Measurements from ENCODE around the gene RAB10.
"Not testable (repeated sequence)": the region's sequence is repeated elsewhere in the genome, so short reads cannot be mapped to it uniquely, and the experiment has no call there.

RAB10 gene

DNA sequence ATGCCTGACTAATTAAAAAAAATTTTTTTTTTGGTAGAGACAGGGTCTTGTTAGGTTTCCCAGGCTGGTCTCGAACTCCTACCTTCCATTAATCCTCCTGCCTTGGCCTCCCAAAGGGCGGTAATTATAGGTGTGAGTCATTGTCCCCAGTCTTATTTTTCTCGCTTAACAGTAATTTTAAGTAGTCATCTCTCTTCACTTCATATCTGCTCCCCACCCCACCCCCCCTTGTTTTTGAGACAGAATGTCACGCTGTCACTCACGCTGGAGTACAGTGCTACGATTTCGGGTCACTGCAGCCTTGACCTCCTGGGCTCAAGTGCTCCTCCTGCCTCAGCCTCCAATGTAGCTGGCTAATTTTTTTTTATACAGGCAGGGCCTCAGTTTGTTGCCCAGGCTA lies 27.7 kb downstream of the RAB10 start:
- no peak for DNase-seq

DNA sequence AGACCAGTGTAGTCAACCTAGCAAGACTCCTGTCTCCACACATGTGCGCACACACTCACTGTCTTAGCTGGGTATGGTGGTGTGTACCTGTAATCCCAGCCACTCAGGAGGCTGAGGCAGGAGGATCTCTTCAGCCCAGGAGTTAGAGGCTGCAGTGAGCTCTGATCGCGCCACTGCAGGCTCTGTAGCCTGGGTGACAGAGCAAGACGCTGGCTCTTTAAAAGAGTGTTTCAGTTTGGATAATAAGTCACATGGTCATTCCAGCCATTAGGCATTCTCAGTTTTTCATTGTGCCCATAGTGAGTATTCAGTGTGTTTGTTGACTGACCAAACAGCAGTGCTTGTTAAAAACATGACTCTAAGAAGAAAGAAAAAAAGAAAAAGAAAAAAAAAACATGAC lies 31.0 kb downstream of the RAB10 start:
- no peak for DNase-seq

DNA sequence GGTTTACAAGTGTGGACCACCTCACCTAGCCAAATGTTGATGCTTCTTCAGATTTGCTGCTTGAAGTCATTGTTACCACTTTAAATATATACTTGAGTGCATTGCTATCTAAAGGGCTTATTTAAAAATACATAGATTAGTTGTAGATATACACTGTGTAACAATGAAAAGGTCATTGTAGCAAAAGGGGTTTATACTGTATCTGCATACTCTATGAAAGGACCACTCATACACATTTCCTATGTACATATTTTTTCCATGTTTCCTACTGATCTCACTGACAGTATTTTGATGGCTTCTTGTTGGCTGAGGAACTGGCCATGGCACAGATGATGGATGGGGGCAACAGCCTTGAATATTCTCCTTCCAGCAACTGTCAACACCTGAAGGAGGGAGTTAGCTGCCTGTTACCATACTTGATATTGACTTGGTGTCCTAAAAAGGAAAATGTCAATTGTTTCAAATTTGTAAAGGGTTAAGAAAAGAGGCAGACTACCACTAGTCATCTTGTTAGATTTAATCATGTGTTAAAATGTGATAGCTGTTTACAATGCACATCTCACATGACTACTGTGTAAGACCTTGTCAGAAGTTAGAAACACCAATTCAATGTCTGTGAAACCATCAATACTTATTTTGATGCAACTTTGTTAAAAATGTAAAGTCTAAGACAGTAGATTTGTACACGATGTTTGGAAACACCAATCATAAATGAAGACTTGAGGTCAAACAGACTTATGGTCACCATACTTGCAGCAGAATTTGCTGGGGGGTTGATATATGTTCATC lies 33.5 kb downstream of the RAB10 start:
- no peak for DNase-seq

DNA sequence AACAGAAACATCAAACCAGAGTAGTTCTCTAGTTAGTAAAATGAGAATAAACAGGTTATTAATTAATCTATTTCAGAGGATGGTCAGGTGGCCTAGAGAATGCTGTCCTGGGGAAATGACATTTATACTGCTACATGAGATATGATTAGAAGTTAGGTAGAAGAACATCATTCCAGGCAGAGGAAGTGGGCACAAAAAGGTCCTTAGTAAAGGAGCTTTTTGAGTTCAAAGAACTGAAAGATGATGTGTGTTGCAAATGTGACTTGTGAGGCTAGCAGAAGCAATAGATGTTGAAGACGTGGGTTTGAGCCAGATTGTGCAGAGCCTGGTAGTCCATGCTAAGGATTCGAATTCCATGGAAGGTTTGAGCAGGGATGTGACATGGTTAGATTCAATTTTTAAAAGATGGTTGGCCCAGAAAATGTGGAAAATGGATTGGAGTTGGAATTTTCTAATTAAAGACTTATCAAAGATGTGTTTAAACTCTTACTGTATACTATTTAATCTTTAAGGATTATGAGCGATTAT lies 34.2 kb downstream of the RAB10 start:
- no peak for DNase-seq

DNA sequence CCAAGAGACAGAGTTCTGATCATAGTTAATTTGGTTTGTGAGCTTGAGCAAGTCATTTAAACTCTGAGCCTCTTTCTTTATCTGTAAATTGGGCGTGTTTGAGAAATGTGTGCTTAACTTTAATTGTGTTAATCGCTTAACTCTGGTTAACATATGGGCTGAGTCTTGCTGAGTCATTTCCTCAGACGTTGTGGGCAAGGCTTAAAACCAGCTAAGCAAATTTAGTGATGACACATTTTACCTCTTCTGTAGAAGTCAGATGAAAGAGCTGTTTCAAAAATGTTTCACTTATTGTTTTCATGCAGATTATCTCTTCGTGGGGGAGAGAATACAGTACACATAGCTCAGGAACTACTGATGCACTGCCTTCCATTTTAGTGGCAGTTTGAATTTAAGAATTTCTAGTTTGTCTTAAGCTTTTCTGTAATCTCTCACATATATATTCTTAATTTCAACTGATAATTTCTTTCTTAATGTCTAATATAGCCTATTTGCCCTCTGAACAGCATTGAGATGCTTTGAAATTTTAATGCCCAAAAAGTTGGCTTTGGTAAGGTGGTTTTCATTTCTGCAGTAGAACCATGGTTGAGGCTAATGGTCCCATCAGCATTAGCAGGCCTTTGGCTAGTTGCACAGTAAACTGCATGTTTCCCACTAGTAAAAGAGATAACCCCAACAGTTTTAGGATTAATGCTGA lies 34.9 kb downstream of the RAB10 start:
- no peak for DNase-seq

DNA sequence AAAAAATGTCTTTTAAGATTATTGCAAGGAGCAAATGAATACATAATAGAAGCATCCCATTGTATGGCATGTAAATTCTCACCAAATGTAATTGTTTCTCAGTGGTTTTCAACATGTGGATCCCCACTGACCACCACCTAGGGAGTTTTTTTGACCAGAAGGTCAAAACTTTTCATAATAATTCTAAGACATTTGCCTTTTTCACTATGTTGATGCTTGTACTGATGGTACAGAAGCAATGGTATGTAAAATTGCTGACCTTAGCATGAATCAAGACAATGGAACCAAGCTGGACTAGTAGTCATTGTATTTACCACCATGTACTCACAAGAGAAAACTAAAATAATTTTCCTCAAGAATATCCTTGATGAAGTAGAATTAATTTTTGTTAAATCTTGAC lies 36.8 kb downstream of the RAB10 start:
- DNase-seq, result no peak

DNA sequence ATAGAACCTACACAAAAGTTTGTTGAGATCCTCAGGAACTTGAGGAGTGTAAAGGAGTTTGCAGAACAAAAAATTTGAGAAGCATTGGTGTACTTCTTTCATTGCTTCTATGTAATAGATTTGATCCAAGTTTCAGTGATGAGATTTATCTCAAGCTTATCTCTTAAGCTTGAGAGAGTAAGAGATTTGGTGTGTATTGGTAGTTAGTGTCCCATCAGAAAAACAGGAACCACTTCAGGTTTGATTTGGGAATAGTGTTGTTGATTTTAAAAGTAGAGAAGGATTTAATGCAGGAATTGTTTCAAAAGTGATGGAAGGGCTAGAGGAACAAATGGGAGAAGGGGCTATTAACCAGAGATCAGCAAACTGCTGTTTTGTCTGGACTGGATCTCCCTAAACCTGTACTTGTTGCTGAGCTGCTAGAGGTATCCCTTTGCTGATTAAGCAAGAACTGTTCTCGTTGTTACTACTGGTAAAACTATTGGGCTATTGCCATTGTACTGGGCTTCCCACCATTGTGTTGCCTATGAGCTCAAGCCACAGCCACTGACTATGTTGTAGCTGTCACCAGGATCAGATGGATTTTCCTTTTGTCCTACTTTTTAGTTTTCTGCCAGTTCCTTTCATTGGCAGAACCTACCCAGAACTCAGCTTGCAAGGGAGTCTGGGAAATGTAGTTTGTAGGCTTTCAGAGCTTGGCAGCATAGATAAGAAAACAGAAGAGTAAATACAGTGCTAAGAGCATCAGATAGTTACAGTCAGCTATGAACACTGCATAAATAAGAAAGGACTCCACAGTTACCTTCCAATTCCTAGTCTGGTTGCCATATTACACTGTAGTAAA lies 39.3 kb downstream of the RAB10 start:
- DNase-seq, result no peak

DNA sequence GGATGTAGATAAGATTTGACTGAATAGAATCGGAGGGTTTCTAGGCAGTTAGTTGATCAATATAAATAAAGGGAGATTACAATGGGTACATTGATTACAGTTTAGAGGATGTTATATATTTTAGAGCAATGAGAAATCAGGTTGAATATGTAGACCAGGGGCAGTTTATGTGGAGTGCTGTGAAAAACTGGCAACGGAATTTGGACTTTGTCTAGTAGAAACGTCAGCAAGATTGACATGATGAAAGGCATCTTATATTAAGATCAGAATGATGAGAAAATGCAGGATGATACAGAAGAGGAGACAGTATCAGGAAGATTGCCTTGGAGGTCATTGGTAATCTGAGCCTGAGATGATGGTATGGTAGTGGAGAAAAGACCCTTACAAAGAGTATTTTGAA lies 39.9 kb downstream of the RAB10 start:
- DNase-seq, result no peak

DNA sequence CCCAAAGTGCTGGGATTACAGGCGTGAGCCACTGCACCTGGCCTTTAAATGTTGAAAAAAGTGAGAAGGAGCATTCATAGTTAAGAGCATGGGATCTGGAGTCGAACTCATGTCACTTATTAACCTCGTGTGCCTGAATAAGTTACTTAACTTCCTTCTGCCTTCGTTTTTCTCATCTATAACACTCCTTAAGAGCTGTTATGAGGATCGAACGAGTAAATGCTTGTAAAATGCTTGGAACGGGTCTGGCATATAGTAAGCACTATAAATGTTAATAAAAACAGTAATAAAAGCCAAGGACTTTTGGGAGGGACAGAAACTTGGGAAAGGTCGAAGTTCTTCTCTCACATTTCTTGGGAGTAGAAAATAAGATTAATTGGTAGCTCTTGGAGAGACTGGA lies 40.8 kb downstream of the RAB10 start:
- DNase-seq, result no peak

DNA sequence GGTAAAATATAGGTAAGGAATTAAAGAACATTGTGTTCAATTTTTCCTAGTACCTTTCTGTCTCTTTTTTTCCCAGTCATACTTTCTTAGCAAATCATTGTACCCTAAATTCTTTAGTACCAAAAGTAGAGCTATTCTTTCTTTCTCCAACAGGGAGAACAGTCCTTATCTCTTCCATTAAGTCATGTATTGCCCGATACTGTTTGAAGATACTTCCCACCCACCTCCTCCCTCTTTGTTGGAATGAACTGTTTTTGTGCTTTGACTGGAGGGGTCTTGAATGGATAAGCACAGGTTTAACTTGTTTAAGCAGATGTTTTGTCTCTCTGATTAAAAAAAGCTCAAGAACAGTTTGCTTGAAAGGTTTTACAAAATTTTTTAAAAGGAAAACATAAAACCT lies 41.3 kb downstream of the RAB10 start:
- no peak for DNase-seq

DNA sequence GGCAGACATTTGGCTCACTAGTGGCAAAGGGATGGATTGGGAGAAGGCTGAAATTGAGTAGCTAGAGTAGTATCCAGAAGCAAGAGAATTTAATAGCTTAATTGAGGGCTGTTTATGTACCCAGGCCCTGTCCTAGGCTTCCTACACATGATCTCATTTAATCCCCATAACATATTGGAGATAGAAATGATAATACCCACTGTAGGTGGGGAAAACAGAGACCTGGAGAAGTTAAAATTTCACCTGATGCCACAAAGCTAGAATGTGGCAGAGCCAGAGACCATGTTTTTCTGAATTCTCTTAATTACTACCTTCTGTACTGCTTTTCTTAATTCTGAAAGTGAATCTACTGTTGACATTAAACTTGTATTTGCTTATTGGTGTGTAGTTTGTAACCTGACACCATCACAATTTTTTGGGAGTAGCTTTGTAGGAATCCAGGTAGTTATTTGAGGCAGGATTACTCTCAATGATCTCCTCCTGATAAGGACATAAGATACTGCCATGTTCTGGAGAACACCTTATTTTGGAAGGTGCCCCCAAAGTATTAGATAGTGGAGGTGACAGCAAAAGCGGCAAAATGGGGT lies 42.2 kb downstream of the RAB10 start:
- DNase-seq, result no peak

DNA sequence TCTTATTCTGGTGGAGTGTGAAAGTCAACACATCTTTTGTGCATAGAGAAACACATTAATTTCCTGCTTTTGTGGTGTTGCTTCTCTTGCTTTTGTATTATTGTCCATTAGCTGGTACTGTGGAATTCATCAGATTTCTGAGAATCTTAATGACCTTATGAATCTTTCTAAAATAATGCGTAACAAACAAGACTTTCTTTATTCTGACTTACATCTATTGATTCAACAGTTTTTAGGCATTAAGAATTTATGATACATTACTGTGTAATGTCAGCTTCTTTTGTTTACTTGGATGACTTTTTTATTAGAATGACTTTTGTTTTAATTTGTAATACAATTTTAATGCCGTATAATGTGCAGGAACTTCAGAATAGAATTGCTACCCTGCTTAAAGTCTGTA lies 43.4 kb downstream of the RAB10 start:
- no peak for DNase-seq

DNA sequence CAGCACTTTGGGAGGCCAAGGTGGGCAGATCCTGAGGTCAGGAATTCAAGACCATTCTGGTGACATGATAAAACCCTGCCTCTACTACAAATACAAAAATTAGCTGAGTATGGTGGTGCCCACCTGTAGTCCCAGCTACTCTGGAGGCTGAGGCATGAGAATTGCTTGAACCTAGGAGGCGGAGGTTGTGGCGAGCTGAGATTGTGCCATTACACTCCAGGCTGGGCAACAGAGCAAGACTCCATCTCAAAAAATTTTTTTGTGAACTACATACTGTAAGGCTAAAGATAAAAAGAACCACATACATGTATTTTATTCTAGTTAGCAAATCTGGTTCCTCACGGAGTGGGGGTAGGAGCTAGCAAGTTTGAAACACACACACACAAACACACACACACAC lies 45.1 kb downstream of the RAB10 start:
- DNase-seq, result no peak

DNA sequence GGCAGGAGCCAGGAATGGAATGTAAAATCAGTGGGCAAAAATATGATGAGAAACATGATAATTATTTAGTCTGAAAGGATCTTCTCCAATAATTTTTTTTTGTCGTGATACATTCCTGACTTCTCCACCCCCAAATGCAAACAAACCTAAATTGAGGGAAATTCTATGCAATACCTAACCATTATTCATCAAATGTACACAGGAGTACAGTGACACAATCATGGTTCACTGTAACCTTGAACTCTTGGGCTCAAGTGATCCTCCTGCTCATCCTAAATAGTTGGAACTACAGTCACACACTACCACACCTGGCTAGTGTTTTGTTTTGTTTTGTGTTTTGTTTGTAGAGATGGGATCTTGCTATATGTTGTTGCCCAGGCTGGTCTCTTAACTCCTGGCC lies 46.5 kb downstream of the RAB10 start:
- DNase-seq, result no peak

DNA sequence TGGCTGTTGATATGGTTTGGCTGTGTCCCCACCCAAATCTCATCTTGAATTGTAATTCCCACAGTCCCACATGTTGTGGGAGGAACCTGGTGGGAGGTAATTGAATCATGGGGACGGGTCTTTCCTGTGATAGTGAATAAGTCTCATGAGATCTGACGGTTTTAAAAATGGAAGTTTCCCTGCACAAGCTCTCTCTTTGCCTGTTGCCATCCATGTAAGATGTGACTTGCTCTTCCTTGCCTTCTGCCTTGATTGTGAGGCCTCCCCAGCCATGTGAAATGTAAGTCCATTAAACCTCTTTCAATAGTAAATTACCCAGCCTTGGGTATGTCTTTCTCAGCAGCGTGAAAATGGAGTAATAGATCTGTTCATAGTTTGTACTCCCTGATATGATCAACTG lies 47.0 kb downstream of the RAB10 start:
- not testable (repeated sequence) for DNase-seq

DNA sequence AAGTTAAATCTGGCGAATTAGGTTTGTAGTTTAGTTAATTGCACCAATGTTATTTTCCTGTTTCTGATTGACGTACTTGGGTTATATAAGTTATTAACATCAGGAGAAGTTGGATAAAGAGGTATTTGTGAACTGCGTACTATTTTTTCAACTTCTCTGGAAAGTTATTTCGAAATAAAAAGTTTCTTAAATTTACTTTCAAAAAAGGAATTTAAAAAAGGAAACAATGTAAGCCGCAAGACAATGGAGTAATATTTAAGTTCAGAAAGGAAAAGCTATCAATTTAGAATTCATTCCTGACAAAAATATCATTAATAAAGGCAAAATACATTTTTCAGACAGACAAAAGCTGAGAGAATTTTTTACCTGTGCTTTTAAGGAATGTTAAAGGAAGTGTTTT lies 47.7 kb downstream of the RAB10 start:
- no peak for DNase-seq

DNA sequence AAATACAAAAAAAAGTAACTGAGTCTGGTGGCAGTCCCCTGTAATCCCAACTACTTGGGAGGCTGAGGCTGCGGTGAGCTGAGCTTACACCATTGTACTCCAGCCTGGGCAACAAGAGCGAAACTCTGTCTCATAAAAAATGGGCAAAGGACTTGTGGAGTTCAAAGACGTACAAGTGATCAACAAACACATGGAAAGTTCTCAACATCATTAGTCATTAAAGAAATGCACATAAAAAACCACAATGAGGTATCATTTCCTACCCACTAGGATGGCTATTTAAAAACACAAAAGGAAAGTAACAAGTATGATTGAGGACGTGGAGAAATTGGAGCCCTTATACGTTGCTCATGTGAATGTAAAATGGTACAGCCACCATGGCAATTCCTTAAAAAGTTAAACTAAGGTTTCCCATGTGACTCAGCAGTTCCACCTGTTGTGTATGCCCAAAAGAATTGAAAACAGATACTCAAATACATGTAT lies 52.3 kb downstream of the RAB10 start:
- DNase-seq, result no peak

DNA sequence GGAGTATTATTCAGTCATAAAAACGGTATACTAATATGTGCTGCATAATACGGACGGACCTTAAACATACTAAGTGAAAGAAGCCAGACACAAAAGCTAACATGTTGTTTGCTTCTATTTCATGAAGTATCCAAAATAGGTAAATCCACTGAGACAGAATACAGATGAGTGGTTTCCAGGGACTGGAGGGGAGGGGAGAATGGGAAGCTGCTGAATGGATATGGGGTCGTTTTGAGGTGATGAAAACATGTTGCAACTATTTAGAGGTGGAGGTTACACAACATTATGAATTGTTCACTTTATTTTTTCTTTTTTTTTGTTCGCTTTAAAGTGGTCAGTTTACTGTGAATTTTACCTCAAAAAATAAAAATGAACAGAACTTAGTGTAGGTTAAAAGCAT lies 52.9 kb downstream of the RAB10 start:
- no peak for DNase-seq

DNA sequence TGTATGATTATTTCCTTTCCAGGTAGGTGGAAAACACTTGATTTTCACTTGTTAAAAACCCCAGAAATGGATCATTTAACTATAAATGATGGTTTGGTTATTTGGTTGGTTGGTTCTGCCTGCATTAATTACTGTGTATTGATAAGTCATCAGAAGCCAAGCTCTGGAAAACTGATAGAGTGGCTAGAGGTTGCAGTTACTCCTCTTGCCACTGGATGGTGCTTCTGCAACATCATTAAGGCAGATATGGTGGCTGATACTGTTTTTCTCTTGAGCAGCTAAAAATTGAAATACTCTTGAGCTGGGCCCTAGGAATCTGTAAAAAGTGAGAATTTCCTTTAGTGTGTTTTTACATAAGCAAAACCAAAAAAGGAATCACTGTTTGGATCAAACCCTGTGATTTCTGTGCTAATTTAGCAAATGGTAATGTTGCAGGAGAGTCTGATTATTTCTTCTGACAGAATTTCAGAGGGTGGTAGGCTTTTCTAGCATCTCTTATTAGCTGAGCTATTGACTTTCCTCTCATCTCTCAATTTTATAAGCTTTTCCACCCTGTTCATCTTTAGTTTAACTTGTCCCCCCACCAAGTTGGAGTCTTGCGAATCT lies 54.3 kb downstream of the RAB10 start:
- DNase-seq, result no peak

DNA sequence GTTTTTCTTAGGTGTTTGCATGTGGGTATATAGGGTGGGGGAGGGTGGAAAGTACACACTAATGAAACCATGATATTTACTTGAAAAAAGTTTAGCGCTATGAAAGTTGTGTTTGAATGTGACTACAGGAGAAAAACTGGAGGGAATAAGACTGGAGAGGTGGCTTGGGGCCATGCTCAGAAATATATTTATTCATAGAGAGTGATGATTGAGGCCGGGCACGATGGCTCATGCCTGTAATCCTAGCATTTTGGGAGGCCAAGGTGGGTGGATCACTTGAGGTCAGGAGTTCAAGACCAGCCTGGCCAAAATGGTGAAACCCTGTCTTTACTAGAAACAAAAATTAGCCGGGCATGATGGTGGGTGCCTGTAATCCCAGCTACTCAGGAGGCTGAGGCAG lies 55.0 kb downstream of the RAB10 start:
- not testable (repeated sequence) for DNase-seq

DNA sequence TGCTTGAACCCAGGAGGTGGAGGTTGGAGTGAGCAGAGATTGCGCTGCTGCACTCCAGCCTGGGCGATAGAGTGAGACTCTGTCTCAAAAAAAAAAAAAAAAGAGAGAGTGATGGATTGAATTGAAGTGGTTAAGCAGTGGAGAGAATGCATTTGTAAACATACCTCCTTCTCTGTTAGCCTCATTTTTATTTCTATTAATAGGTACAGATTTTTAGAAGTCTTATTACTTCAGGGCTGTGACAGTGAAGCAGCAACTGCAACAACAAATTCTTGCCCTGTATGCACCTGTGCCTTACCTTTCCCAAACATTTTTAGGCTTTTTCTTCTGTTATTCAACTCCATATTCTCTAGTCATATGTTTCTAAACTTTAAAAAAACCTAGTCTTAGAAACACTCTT lies 55.5 kb downstream of the RAB10 start:
- no peak for DNase-seq

DNA sequence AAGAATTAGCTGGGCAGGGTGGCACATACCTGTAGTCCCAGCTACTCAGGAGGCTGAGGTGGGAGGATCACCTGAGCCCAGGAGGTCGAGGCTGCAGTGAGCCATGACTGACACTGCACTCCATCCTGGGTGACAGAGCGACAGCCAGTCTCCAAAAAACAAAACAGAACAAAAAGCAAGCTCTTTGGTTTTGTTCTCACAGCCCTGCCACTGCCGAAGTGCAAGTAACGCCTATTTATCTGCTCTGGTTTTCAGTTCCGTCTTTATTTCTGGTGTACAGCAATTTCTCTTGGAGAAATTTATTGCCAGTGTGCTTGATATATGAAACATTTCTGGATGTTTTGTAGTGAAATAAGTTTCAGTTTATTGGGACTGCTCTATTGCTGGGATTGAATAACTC lies 61.9 kb downstream of the RAB10 start:
- DNase-seq, result no peak

DNA sequence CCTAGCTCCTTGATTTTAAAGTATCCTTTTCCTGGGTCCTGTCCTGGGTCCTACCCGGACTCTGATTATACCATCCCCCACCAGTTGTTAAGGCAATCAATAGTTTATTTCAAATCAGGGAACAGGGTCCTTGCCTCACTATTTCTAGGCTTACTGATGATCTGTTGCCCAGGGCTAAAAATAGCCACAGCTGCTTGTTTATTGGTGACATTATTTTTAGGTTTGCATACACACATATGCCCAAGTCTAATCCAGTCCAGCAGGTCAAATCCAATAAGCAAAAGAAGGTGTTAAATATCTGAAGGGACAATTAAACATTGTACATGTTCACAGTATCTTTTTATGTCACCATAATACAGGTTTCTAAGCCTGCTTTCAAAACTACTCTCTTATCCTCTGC lies 66.0 kb downstream of the RAB10 start:
- DNase-seq, result no peak
